ENCODE data around the gene LIFR.
A peak's percentile ranks its signal among the peaks of the same experiment; 100 is the strongest.

The LIFR gene

DNA sequence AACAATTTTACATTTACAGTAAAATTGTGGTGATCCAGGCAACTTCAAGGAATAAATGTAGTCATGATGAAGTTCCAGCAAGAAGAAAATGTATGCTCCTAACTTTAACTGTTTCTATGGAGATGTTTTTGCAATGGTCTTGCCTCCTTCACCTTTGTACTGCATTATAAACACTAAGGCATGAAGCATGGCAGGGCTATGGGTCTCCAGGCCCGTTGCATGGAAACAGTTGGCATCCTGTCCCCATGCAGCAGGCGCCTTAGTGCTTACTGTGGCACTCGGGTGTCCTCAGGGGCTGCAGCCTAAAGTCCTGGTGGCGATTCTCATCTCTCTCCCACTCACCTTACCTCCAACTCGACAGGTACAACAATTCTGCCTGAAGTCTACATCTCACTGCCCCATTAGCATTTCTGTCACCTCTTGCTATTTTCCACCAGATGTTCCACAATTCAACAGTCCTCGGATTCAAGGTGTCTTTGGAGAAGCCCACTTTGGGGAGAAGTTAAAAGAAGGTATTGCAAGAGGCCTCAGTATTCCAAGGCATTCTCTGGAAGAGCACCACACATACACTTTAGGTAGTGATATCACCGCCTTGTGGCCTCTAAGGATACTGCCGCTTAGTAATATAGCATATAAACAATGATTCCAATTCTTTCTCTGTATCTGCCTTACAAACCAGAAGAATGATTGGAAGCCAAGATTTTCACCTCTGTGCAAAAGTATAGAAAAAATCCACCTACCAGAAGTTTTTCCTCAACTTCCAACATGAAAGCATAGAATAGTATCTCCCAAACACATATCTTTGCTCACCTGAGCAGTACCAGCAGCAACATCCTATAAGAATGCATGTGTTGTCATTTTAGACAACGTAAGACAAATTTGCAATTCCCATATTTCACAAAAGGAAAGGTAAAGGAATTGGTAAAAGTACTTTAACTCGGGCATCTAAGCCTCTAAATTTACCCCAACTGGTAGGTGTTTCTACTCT lies 5.1 kb downstream of the LIFR start:
- H3K9me3 ChIP-seq (ENCODE audit: control insufficient read depth, insufficient read depth, low read depth, low read length): no peaks in the 10 kb centered on the region
- TF ChIP-seq ZNF544 (tag by site-specific recombination; IDR thresholded peaks at IDR 0.05) (no peak), ZNF654 (tag by site-specific recombination; IDR thresholded peaks at IDR 0.05; ENCODE audit: low read depth) (peak; percentile 57), ZNF174 (tag by site-specific recombination; IDR thresholded peaks at IDR 0.05) (no peak), ZNF548 (tag by site-specific recombination; IDR thresholded peaks at IDR 0.05) (no peak), ZNF132 (tag by site-specific recombination; IDR thresholded peaks at IDR 0.05; ENCODE audit: borderline replicate concordance) (no peak), SCRT2 (tag by site-specific recombination; IDR thresholded peaks at IDR 0.05) (peak; percentile 82), IKZF3 (tag by site-specific recombination; IDR thresholded peaks at IDR 0.05) (peak; percentile 99), ZSCAN30 (tag by site-specific recombination; IDR thresholded peaks at IDR 0.05) (0 out of 2 replicates have a peak, but pooled peaks have one; percentile 45)
- TF ChIP-seq, protein P1, sequence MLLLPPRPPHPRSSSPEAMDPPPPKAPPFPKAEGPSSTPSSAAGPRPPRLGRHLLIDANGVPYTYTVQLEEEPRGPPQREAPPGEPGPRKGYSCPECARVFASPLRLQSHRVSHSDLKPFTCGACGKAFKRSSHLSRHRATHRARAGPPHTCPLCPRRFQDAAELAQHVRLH (tag by site-specific recombination; IDR thresholded peaks at IDR 0.05): 0 out of 2 replicates have a peak, but pooled peaks have one; percentile 38
- TF ChIP-seq, protein P2, sequence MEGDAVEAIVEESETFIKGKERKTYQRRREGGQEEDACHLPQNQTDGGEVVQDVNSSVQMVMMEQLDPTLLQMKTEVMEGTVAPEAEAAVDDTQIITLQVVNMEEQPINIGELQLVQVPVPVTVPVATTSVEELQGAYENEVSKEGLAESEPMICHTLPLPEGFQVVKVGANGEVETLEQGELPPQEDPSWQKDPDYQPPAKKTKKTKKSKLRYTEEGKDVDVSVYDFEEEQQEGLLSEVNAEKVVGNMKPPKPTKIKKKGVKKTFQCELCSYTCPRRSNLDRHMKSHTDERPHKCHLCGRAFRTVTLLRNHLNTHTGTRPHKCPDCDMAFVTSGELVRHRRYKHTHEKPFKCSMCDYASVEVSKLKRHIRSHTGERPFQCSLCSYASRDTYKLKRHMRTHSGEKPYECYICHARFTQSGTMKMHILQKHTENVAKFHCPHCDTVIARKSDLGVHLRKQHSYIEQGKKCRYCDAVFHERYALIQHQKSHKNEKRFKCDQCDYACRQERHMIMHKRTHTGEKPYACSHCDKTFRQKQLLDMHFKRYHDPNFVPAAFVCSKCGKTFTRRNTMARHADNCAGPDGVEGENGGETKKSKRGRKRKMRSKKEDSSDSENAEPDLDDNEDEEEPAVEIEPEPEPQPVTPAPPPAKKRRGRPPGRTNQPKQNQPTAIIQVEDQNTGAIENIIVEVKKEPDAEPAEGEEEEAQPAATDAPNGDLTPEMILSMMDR (tag by site-specific recombination; IDR thresholded peaks at IDR 0.05): peak; percentile 64; the same call in 1 of the 2 replicates
- TF ChIP-seq, protein P3, sequence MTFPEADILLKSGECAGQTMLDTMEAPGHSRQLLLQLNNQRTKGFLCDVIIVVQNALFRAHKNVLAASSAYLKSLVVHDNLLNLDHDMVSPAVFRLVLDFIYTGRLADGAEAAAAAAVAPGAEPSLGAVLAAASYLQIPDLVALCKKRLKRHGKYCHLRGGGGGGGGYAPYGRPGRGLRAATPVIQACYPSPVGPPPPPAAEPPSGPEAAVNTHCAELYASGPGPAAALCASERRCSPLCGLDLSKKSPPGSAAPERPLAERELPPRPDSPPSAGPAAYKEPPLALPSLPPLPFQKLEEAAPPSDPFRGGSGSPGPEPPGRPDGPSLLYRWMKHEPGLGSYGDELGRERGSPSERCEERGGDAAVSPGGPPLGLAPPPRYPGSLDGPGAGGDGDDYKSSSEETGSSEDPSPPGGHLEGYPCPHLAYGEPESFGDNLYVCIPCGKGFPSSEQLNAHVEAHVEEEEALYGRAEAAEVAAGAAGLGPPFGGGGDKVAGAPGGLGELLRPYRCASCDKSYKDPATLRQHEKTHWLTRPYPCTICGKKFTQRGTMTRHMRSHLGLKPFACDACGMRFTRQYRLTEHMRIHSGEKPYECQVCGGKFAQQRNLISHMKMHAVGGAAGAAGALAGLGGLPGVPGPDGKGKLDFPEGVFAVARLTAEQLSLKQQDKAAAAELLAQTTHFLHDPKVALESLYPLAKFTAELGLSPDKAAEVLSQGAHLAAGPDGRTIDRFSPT (tag by site-specific recombination; IDR thresholded peaks at IDR 0.05): no peak
- H3K27ac ChIP-seq (ENCODE audit: extremely low read depth, low read depth, low read length): no peak overlapping the region
- H3K36me3 ChIP-seq (ENCODE audit: control insufficient read depth in 2 of 2, insufficient read depth in 1 of 2, low read length in 2 of 2): no peaks in the 10 kb centered on the region
- H3K4me1 ChIP-seq (ENCODE audit: control insufficient read depth, insufficient read depth, low read length): peaks cover 35% of the 10 kb centered on the region
- ChIA-PET CTCF (interaction anchor here (0.6 to 5.2 kb wide), 37 partner anchors 9 to 1966 kb away, joined by 3 to 48 read pairs (median 4); no protein-coding TSS in a partner anchor), POLR2A (no interaction called here)
- H3K4me3 ChIP-seq (ENCODE audit: low read depth, low read length): no peak overlapping the region

DNA sequence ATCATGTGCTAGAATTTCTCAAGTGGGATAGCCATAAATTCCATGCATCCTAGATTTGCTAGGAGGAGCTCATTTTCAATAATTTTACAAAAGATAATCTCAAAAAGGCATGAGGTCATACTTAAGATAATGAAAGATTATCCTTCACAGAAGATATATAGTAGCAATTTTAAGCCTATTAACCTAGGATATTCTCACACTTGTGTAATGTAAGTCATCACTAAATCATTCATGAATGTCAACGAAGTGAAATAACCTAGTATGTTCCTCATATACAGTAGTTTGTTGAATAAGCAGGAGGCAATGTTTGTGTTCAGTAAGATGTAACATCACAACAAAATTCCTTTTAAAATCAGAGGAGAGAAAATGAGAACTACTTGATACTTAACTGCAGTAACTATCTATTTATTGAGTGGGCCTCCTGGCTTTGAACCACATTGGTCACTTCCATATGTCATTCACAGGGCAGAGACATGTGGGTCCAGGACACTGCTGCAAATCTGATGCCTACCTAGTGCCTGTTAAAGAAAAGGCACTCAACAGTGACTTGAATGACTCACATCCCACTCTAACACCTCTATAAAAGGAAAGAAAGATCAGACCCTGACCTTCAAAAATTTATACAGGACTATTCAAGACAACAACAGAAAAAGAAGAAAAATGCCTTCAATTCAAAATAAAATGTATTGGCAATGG lies 8.2 kb downstream of the LIFR start:
- H3K4me3 ChIP-seq (ENCODE audit: low read depth, low read length): no peak overlapping the region
- no peak overlapping the region for H3K27ac ChIP-seq (ENCODE audit: extremely low read depth, low read depth, low read length)
- peaks cover 28% of the 10 kb centered on the region for H3K4me1 ChIP-seq (ENCODE audit: control insufficient read depth, insufficient read depth, low read length)
- ChIA-PET CTCF (interaction anchor here (0.6 to 2.8 kb wide), 5 partner anchors 9 to 144 kb away, joined by 3 to 15 read pairs (median 4); no protein-coding TSS in a partner anchor), POLR2A (interaction anchor here (1.0 kb wide), 1 partner anchor 9 kb away, joined by 3 read pairs; no protein-coding TSS in a partner anchor)
- H3K9me3 ChIP-seq (ENCODE audit: control insufficient read depth, insufficient read depth, low read depth, low read length): no peaks in the 10 kb centered on the region
- H3K36me3 ChIP-seq (ENCODE audit: control insufficient read depth in 2 of 2, insufficient read depth in 1 of 2, low read length in 2 of 2): no peaks in the 10 kb centered on the region
- peak; percentile 57; the same call in 1 of the 2 replicates for TF ChIP-seq KLF8 (tag by site-specific recombination; IDR thresholded peaks at IDR 0.05)
- 0 out of 2 replicates have a peak, but pooled peaks have one; percentile 28 for TF ChIP-seq ZNF549 (tag by site-specific recombination; IDR thresholded peaks at IDR 0.05)
- 0 out of 2 replicates have a peak, but pooled peaks have one; percentile 59 for TF ChIP-seq ZNF24 (tag by site-specific recombination; IDR thresholded peaks at IDR 0.05)
- 0 out of 2 replicates have a peak, but pooled peaks have one; percentile 31 for TF ChIP-seq KLF10 (tag by site-specific recombination; IDR thresholded peaks at IDR 0.05)
- TF ChIP-seq ZFP37 (tag by site-specific recombination; IDR thresholded peaks at IDR 0.05): peak; percentile 69; the same call in 1 of the 2 replicates
- TF ChIP-seq OSR2 (tag by site-specific recombination; IDR thresholded peaks at IDR 0.05): peak; percentile 85
- TF ChIP-seq, protein P3 (tag by site-specific recombination; IDR thresholded peaks at IDR 0.05): peak; percentile 70
- TF ChIP-seq, protein P4, sequence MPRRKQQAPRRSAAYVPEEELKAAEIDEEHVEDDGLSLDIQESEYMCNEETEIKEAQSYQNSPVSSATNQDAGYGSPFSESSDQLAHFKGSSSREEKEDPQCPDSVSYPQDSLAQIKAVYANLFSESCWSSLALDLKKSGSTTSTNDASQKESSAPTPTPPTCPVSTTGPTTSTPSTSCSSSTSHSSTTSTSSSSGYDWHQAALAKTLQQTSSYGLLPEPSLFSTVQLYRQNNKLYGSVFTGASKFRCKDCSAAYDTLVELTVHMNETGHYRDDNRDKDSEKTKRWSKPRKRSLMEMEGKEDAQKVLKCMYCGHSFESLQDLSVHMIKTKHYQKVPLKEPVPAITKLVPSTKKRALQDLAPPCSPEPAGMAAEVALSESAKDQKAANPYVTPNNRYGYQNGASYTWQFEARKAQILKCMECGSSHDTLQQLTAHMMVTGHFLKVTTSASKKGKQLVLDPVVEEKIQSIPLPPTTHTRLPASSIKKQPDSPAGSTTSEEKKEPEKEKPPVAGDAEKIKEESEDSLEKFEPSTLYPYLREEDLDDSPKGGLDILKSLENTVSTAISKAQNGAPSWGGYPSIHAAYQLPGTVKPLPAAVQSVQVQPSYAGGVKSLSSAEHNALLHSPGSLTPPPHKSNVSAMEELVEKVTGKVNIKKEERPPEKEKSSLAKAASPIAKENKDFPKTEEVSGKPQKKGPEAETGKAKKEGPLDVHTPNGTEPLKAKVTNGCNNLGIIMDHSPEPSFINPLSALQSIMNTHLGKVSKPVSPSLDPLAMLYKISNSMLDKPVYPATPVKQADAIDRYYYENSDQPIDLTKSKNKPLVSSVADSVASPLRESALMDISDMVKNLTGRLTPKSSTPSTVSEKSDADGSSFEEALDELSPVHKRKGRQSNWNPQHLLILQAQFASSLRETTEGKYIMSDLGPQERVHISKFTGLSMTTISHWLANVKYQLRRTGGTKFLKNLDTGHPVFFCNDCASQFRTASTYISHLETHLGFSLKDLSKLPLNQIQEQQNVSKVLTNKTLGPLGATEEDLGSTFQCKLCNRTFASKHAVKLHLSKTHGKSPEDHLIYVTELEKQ (tag by site-specific recombination; IDR thresholded peaks at IDR 0.05; ENCODE audit: borderline replicate concordance): peak; percentile 34; the same call in 1 of the 2 replicates
- no peak for TF ChIP-seq ZNF114 (tag by site-specific recombination; IDR thresholded peaks at IDR 0.05)
